GM12892 (cell line): Measurements from ENCODE around the gene EPB41L2.

Experiments used
- POLR2A ChIP-seq: IDR thresholded peaks from 2 replicates; pipeline ENCODE4 v1.6.1; 2011; ENCODE audit warnings: low read depth, low read length, control low read depth
- POLR2AphosphoS5 ChIP-seq: IDR thresholded peaks from 2 replicates; pipeline ENCODE4 v1.6.1; 2011; ENCODE audit warnings: low read depth, low read length, control low read depth
- TAF1 ChIP-seq: IDR thresholded peaks from 2 replicates; pipeline ENCODE4 v1.6.1; 2011; ENCODE audit warnings: low read depth, mild to moderate bottlenecking, control low read depth, low read length, borderline replicate concordance

DNA sequence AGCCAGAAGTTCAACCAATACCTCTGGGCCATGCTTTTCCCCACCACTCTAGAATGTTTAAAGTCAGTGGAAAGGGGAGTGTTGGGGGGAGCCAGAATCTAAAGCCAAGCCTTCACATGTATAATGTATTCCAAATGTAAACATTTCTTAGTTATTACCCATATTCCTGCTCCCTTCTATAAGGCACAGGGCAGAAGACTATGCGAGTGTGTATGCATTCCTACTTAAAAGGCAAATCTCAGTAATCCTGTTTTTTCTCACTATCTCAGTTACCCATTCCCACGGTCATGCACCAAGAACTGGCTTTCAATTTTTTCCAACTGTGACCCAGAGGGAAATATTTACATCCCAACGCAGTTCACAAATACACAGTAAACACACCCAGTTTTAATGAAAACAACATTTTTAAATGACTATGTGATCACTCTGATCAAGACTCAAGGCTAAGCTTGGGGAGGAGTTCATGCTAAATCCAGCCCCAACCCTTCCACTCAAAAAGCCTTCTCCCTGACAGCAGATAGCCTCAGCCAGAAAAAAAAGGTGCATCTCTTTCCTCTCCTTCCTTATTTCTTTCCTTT is 57.5 kb downstream of the EPB41L2 start:
- no peak for TF ChIP-seq POLR2A
- TF ChIP-seq POLR2AphosphoS5: no peak
- TF ChIP-seq TAF1: no peak
